Activated CD4-positive, CD25-positive, alpha-beta regulatory T cell treated with anti-CD3 and anti-CD28 coated beads, Interleukin-2, amount 50 U/mL, for 16 hours (primary cell): ENCODE data around the gene MYO5B.

Source experiments
- DNase-seq: peaks from one replicate; pipeline ENCODE4 v3.0.0-alpha.2; 2020; ENCODE audit warnings: low read depth, low spot score

MYO5B gene

DNA sequence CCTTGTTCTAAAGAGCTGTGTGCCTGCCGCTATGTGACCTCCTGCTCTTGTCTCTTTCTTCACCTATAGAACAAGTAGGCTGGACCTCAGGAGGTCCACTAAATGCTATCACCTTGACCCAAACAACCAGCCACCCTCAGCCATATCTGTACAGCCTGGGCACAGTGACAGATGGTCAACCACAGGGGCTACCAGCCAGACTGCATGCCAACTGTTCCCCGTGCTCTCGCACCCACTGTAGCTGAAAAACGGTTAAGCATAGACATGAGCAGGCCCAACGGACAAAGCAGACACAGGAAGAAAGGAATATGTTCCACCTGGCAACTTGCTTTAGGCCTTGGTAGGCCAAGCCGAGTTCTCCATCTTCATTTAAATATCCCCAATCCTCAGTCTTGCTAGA, 338.5 kb downstream of the MYO5B start:
- no peak for DNase-seq

DNA sequence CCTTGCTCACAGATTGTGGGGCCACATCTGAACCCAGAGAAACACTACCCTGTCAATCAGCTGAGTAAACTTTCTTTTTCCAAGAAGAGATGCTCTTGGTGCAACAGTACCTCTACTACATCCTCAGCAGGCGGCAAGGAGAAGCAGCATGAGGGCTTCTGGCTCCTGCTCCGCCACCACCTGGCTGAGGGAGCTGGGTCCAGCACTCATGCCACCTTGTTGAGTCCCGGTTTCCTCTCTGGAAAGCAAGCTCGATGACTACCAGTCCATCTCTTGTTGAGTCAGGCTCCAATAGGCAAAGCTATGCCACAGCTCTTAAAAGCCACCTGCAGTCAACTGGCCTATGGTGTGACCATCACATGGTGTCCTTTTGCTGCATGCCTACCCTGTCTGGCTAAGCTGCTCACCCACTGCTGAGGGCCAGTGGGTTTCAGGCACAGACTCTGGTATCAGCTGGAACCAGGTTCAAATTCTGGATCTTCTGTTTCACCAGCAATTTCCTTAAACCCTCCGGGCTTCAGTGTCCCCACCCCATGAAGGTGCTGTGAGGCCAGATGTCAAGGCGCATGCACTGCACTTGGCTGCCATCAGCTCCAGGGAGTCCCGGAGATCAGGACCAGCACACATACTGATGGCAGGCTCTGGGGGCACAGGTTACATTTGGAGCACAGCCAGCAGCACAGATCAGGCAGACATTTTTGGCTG, 339.1 kb downstream of the MYO5B start:
- DNase-seq = no peak

DNA sequence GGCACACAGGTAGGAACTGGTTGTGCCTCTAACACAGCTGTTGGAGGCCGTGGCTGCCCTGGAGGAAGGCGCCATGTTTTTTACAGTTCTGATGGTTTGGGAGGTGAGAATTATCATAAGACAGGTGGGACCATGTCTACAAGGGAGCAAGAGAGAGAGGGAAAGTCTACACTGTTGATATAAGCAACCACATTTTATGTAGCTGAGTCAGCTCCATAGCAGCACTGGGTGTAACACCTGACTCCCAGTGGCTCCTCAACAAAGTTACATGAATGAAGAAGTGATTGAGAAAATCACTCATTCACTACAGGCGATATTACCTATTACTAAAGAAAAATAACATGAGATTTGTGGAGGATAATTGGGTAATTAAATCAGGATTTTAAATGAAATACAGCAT, 340.3 kb downstream of the MYO5B start:
- no peak for DNase-seq

DNA sequence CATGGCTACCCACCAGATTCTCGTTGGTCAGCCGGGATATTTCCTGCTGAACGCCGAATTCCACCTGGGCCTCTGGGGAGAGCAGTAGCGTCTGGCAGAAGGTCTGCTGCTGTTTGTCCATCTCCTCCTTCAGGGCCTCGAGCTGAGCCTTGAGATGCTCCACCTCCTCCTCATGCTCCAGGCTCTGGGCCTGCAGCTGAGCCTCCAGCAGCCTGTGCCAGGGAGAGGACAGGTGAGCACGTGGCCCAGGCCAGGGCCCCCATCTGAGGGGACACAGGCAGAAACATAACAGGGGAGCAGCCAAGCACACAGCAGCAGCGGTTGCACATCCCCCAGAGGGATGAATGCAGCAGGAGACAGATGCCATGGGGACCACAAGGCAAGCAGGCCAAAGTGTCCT, 341.5 kb downstream of the MYO5B start:
- no peak for DNase-seq

DNA sequence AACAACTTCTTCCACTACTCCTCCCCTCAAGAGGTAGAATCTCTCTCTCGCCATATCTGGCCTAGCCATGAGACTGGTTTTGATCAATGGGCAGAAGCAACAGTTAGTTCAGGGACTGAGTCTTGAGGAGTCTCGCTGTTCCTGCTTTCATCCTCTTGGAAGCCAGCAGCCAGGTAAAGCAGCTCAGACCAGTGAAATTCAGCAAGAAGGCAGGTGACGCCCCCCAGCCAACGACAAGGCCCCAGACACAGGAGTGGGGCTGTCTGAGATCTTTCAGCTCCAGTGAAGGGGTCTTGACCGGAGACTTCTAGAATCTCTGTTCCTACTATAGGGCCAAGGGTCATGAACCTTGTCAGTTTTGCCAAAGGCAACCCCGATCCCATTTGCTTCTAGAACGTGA, 341.9 kb downstream of the MYO5B start:
- no peak for DNase-seq

DNA sequence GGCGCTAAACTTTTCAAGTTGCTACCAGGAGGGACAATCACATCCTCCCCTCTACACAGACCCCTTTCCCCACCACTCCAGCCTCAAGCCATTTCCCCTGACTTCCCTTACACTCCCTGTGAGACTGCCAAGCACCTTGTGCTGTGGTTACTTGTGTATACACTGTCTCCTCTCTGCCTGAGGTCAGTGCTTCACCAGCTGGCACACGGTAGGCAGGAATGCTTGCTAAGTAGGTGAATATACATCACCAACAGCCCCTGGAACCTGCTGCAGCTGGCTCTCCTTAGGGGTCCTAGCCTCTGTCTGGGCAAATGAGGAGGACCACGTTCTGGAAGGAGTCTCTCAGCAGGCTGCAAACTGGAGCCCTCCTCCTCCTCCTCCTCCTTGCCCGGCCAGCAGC, 343.3 kb downstream of the MYO5B start:
- no peak for DNase-seq

DNA sequence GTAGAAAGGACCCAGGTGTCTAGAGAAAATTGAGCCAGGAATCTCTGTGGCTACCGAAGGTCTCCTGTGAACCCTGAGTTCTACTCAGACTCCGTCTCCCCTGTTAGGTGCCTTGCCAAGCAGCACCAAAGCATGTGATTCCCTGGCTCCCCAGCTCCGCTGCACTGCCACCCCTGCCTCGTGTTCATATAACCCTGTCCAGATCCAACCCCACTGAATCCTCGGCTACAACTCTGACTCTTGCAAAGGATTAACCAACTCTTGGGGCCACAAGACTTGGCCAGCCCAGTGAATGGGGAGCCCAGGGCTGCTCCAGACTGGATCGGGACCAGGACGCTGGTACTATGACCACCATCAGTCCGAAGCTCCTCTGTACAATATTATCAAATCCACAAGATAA, 344.3 kb downstream of the MYO5B start:
- DNase-seq = no peak

DNA sequence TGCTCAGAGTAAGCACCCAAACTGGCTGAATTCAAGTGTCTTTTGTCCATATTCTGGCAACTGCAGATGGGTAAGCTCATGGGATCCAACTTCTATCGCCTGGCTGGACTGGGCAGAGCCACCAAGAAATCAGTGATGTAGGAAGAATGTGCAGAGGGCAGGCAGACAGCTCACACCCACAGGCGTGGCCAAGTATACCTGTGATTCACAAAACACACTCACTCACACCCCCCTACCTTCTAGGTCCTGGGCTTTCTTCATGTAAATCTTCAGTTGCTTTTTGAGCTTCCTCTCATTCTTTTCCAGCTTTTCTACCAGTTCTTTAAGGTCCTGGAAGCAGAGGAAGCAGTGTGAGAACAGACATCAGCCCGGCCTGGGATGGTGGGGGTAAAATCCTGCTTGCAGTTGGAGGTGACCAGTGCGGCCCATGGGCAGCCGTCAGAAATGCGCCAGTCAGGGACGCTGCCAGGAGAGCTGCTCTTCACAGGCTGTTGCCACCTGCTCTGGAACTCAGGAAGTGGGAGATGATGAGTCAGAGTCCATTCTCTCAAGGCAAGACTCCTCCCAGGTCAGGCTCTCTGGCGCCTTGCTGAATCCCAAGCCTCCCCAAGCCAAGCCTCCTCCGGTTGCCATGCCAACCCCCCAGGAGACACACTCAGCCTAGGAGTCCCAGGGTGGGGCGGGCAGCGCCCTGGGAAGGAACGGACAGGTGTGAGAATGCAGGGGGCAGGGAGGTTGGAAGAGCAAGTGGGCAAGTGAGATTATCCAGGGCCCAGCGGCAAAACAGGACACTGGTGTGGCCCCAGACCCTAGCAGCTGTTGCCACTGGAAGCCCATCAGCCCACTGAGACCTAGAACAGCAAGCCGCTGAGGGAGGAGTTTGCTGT, 345.4 kb downstream of the MYO5B start:
- no peak for DNase-seq

DNA sequence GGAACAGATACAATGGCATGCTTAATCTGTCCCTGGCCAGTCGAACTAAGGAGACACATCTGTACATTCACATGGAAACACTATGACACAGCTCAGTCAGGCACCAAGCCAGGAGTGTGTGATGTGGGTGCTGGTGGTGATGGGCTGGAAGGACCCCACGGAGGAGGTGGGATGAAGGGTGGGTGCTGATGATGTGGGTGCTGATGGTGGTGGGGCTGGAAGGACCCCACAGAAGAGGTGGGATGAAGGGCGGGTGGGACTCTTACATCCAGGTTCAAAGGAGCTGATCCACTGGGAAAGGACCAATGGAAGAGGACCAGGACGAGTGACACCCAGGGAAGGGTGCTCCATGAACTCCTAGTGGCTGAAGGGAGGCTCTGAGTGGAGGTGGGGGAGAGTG, 346.8 kb downstream of the MYO5B start:
- DNase-seq = no peak

DNA sequence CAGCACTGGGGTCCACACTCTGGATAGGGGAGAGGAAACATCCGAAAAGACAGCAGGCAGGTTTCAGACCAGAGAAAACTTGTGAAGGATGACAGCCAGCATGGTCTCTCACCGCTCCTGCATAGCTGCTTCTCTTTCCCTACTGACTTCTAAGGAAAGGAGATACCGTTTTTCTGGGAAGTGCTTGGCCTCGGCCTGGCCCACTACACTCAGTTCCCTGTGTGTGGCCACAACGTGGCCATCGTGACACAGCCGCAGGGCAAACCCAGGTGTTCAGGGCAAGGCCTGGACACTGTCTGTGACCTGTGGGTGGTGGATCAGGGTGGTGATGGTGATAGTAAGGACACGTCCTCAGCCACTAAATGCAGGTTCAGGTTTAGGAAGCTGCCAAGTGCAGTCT, 347.4 kb downstream of the MYO5B start:
- no peak for DNase-seq

DNA sequence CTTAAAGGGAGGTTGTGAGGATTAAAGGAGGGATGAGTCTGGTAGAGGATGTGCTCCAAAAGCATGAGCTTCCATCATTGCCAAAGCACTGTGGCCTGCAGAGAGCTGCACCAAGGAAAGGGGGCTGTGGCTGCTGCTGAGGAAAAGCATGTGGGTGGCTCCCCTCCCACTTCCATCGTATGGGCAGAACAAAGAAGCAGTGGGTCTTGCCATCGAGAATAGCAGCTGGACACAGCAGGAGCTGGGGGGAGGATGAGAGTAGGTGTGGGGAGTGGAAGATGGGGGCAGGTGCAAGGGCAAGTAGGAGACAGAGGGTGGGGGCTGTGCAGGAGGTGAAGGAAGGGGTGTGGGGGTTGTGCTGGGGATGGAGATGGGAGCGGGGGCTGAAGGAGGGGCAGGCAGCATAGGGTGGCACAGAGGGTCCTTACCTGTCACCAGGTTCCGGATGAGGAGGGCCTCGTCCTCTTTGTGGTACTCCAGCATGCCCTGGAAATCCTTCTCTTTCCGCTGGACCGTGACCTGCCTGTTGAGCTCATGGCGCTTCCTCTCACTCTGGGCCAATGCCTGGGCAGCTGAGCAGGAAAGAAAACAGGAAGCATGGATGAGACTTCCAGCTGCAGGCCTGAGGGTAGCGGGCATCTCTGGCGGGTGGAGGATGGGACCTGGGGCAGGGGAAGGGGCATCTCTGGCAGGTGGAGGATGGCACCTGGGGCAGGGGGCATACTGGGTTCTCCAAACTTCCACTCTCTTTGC, 348.1 kb downstream of the MYO5B start:
- DNase-seq = no peak

DNA sequence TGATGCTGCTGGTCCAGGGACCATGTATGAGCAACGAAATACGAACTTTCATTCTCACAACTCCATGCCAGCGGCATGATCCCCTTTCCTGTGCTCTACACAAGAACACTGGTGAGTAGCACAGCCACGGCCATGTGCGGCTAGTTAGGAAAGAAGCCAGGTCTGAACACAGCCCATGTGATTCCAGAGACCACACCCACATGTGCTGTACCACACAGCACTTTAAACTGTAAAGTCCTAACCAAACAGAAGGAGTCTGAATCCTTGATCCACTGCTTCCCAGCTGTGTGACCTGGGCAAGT, 348.6 kb downstream of the MYO5B start:
- DNase-seq = no peak

DNA sequence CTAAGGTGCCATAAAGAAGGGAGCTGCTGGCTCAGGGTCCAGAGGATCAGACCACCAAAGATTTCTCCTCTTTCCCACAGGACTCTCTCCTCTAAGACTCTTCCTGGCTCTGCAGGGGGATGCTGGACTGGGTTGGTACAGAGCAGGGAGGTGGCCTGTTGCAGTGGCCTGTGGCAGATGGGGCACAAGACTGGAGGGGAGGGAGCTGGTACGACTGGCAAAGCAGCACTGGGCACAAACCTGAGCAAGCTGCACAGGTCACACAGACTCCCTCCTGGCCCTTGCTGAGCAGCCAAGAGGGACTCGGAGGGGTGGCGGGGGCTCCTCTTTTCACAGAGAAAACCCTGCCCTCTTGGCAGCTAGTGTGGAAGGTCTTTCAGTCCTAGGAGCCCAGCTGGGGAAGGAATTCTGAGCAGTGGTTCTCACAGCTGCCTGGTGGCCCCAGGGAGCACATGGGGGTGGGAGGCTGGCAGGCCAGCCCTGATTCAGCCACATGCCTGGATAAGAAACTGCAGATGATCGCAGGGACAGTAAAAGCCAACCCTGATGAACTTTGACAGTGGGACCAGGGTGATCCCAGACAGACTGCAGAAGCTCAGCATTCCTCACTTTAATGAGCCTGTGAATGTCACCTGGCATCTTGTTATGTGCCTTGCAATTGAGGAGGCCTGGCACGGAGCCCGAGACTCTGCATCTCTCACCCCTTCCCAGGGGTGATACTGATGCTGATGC, 349.2 kb downstream of the MYO5B start:
- no peak for DNase-seq

DNA sequence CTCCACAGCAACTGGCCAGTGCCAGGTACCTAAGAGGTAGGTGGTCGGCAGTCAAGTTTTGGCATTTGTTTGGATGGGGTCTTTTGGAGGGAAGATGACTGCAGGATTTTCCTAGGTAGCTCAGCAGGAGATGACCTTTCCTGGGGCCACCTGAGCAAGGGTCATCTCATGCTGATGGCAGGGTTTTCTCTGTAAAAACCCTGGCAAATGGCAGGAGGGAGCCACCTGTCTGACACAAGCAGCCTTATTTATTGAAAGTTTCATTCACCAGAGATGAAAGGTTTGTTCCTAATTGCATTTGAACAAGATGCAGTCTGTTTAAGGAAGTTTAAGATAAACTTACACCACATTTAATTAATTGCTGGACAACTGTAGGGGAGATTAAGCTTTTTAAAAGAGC, 350.0 kb downstream of the MYO5B start:
- no peak for DNase-seq

DNA sequence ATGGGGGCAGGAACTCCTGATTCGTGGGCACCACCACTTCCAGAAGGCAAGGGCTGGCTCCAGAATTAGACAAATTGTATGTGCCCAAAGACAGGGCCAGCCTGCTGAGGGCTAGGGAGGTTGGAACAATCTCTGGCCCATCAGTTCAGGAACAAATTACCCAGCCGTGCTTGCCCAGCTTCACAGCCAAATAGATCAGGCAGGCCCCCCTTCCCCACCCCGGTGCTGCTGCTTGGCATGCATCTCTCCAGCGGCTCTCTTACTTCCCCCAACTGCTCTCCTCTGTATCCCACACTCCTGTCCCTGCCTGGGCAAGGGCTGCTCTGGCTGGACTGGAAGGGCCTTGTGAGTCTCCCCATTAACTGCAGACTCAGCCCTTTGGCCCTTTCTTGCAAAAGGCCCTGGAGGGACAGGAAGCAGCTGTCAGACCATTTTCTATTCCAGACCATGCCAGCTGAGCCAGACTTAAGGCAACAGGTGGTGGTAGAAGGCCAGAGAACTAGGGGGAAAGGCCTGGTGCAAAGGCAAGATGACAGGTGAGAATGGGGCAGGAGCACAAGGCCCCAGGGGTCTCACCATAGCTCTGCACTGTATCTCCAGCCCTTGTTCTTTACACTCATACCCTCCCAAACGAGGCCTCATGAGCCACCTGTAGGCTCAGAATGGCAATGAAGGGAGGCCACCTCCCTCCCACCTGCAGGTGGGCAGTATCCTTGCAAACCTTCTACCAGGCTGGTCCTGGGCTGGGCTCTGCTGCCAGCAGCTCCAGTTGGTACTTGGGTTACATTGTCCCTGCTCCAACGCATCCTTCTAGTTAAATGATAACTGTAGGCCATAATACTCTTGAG, 350.9 kb downstream of the MYO5B start:
- no peak for DNase-seq

DNA sequence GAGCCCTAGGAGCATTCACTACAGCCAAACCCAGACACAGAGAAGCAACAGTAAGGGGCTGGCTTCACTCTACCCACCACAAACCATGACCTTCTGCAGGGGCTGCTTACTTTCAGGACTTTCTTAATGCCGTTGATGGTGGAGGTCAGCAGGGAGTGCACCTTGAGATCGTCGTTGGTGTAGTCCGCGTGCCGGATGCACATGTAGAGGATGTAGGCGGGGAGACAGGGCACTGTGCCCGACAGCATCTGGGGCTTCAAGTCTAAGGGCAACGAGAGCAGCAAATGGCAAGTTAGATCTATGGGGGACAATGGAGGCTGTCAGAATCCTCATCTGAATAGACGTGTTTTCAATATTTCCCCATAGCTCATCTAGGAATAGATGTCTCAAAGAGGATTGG, 351.8 kb downstream of the MYO5B start:
- DNase-seq = no peak

DNA sequence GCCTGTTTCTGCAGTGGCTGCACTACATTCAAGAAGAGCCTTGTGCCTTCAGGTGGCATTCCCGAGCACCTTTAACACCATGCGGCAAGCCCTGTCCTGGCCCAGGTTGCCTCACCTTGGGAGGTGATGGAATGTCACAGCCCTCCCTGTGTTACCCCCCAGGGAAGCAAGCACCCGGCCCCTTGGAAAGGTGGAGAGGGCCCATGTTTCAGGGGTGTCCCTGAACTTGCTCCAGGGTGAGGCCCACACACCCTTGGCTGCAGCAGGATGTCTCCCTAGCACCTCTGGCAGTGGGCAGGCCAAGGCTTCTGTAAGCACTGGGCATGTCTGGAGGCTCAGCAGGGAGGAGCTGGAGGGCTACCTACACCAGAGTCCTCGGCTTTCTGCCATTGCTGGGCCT, 352.3 kb downstream of the MYO5B start:
- DNase-seq = no peak

DNA sequence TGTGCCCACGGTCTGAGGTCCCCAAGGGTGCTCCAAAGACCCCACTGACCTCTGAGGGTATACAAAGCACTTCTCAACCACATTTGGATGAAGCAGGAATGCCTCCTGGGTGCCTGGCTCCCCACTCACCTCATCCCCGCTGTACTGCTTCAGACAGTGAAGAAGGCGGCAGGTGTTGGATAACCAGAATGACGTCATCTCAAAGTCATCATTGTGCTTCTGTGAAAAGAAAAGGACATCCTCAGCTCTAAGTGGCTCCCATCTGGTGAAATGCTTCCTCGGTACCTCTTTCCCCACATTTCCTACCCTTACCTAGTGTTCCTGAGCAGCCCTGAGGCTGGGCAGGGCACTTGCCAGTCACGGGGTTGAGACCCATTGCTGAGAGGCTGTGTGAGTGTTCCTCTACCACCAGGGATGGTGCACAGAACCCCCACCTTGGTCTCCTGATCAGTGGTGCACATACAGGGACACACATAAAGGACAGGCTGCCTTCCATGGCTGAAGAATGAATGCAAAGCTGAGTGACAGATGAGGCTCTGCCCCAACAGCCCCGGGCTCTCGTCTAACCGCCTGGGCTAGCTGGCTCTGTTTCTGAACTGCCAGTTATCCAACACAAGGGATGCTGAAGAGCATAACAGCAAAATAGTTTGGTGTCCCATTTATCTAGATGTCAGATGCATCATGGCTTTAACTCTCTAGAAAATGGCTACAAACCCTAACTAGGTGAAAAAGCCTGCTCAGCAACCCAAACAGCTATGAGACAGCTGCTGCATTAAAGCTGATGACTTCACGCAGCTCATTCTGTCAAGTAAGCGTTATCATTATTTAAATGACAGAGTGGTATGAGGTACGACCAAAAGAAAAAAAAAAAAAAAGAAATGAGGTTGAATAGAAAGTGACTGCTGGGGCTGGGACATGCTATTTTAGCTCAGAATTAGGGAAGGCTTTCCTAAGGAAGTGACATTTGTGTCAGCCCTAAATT, 353.4 kb downstream of the MYO5B start:
- DNase-seq = no peak

DNA sequence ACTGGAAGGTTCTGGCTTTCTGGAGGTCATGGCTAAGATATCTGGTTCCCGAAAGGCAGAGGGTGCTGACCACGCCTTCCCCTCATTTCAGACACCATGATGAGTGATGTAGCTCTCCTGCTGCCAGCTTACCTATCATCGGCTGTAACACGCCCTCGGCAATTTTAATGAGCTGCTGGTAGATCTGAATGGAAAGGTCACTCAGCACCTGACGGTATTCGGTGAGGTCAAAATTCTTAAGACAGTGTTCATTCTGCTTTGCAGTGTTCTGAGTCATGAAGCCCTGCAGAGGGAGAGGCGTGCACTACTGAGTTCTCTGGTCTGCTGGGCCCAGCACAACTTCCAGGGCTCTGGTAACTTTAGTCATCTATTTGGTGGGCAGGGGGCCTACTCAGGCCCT, 355.9 kb downstream of the MYO5B start:
- no peak for DNase-seq

DNA sequence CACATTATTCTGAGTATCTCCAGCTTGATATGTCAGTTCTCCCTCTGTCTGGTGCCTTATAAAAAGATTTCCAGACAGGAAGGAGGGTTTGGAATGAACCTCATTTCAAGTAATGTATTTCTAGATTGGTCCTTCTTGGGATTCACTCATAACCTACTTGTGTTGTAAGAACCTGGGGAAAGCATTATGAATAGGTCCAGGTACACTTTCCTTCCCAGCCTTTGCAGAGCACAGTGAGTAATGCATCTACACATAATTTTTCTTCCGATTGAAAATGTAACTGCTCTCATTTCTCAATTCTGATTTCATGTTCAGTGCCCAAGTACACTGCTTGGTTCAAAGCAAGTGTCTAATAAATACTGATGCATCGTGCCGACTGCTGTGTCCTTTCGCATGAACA, 356.6 kb downstream of the MYO5B start:
- DNase-seq = no peak
